ENCODE data around the gene EYS. TPM values are rescaled to one million over a fixed set of nuclear protein-coding genes. Genes with fewer than 3 reads are reported as not detected.
"Not testable (repeated sequence)": the region's sequence is repeated elsewhere in the genome, so short reads cannot be mapped to it uniquely, and the experiment has no call there.

The EYS gene
- total and polyA plus RNA-seq, 2 experiments from 2014 or later = under 0.01 to 0.15 TPM

DNA sequence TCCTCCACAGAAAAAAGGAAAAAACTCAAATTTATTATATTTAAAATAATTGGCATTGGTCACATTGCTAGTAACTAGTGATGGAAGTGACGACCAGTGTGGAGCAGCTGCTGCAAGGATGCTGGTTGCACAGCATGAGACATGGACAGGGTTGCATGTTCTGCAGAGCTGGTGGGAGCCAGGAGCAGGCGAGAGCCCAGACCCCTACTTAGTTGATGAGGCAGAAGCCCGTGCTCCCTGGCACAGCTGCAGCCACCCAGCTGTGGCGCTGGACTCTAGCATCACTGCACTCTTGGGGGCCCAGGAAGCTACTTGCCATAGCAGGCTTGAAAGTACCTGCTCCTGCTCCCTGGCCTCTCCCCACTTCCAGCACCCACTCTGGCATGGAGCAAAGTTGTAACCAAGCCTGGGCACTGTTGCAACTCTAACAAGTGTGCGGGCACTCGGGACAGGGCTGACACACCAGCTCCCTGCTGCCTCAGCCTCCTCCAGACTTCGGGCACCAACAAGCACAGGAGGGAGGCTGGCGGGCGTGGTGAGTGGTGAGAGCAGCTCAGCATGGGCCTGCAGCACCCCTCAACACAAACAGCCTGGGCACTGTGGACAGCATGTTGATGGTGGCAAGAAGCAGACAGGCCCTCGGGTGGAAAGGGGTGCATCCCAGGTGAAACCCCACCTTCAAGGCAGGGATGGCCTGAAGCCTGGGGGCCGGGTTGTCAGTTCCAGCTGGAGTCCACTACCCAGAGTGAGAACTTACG, 69.6 kb downstream of the EYS start:
- Histone ChIP-seq H3K27ac (no peak overlapping the region), H3K9me3 (ENCODE audit: low read depth) (no peaks in the 10 kb centered on the region), H3K36me3 (no peaks in the 10 kb centered on the region), H3K4me1 (ENCODE audit: low read depth) (no peaks in the 10 kb centered on the region), H3K4me3 (no peak overlapping the region), H3K27me3 (no peaks in the 10 kb centered on the region)
- TF ChIP-seq, protein P1, sequence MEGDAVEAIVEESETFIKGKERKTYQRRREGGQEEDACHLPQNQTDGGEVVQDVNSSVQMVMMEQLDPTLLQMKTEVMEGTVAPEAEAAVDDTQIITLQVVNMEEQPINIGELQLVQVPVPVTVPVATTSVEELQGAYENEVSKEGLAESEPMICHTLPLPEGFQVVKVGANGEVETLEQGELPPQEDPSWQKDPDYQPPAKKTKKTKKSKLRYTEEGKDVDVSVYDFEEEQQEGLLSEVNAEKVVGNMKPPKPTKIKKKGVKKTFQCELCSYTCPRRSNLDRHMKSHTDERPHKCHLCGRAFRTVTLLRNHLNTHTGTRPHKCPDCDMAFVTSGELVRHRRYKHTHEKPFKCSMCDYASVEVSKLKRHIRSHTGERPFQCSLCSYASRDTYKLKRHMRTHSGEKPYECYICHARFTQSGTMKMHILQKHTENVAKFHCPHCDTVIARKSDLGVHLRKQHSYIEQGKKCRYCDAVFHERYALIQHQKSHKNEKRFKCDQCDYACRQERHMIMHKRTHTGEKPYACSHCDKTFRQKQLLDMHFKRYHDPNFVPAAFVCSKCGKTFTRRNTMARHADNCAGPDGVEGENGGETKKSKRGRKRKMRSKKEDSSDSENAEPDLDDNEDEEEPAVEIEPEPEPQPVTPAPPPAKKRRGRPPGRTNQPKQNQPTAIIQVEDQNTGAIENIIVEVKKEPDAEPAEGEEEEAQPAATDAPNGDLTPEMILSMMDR (IDR thresholded peaks at IDR 0.05; ENCODE audit: low read depth, low read length) = no peak
- no peak for DNase-seq (ENCODE audit: low read depth in 1 of 2, low spot score in 1 of 2)

DNA sequence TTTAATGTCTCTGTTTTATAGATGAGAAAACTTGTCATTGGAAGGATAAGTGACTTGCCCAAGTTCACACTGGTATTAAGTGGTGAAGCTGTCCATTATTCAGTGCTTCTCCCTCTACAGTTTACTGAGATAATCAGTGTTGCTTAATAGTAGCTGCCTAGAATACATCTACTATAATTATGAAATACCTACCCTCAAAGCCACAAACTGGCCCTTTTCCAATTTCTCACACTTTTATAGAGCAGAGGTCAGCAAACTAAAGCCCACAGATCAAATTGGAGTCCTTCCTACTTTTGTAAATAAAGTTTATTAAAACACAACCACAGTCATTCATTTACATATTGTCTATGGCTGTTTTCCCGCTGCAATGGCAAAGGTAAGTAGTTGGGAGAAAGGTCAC, 73.5 kb downstream of the EYS start:
- H3K27ac ChIP-seq = no peak overlapping the region
- peak in 1 of 2 donors; percentile 2 for DNase-seq (ENCODE audit: low read depth in 1 of 2, low spot score in 1 of 2)
- H3K4me3 ChIP-seq = no peak overlapping the region
- TF ChIP-seq, protein P1 (IDR thresholded peaks at IDR 0.05; ENCODE audit: low read depth, low read length) = no peak
- no peaks in the 10 kb centered on the region for H3K9me3 ChIP-seq (ENCODE audit: low read depth)
- no peaks in the 10 kb centered on the region for H3K36me3 ChIP-seq
- H3K27me3 ChIP-seq = no peaks in the 10 kb centered on the region
- no peaks in the 10 kb centered on the region for H3K4me1 ChIP-seq (ENCODE audit: low read depth)

DNA sequence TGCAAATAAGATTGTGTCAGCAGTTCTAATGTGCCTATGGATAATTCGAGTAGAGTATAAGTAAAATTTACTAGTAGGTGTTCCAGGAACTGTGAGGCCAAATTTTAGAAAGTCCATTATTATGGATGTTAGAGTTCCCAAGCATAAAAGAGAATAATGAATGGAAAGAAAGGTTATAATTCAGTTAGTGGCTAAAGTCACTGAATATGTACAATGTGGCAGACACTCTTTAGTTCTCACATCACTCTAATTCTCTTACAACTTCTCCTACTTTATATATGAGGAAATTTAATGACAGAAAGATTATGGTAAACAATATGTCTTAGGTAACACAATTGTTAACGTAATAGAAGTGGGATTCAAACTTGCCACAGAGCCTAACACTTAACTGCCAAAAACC, 75.3 kb downstream of the EYS start:
- Histone ChIP-seq H3K36me3 (no peaks in the 10 kb centered on the region), H3K27ac (no peak overlapping the region), H3K9me3 (ENCODE audit: low read depth) (no peaks in the 10 kb centered on the region), H3K4me3 (no peak overlapping the region), H3K27me3 (no peaks in the 10 kb centered on the region), H3K4me1 (ENCODE audit: low read depth) (no peaks in the 10 kb centered on the region)
- TF ChIP-seq, protein P1 (IDR thresholded peaks at IDR 0.05; ENCODE audit: low read depth, low read length) = no peak
- no peak for DNase-seq (ENCODE audit: low read depth in 1 of 2, low spot score in 1 of 2)

DNA sequence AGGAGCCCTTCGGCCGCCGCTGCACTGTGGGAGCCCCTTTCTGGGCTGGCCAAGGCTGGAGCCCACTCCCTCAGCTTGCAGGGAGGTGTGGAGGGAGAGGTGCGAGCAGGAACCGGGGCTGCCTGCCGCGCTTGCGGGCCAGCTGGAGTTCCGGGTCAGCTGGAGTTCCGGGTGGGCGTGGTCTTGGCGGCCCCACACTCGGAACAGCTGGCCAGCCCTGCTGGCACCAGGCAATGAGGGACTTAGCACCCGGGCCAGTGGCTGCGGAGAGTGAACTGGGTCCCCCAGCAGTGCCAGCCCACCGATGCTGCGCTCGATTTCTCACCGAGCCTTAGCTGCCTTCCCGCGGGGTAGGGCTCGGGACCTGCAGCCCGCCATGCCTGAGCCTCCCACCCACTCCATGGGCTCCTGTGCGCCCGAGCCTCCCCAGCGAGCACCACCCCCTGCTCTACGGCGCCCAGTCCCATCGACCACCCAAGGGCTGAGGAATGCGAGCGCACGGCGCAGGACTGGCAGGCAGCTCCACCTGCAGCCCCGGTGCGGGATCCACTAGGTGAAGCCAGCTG, 79.5 kb downstream of the EYS start:
- not testable (repeated sequence) for H3K27ac ChIP-seq; DNase-seq (ENCODE audit: low read depth in 1 of 2, low spot score in 1 of 2); H3K9me3 ChIP-seq (ENCODE audit: low read depth); H3K36me3 ChIP-seq; H3K27me3 ChIP-seq; H3K4me3 ChIP-seq; H3K4me1 ChIP-seq (ENCODE audit: low read depth)

DNA sequence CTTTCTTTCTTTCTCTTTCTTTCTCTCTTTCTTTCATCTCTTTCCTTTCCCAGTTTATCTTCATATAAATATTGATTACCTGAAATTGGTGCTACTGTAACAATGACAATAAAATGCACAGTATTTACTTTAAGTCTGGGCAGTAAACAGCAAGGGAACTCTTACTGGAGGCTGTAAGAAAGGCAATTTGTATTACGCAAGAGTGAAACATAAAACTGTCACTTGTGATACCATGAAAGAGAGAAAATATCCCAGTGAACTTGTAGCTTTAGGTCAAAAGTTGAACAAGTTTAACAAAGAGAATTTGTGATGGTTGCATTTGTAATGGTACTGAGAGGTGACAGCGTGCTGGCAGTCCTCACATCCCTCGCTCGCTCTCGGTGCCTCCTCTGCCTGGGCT, 80.0 kb downstream of the EYS start:
- Histone ChIP-seq H3K4me1 (ENCODE audit: low read depth) (no peaks in the 10 kb centered on the region), H3K9me3 (ENCODE audit: low read depth) (no peaks in the 10 kb centered on the region), H3K27ac (no peak overlapping the region), H3K27me3 (no peaks in the 10 kb centered on the region), H3K4me3 (no peak overlapping the region), H3K36me3 (no peaks in the 10 kb centered on the region)
- TF ChIP-seq, protein P1 (IDR thresholded peaks at IDR 0.05; ENCODE audit: low read depth, low read length) = no peak
- no peak for DNase-seq (ENCODE audit: low read depth in 1 of 2, low spot score in 1 of 2)

DNA sequence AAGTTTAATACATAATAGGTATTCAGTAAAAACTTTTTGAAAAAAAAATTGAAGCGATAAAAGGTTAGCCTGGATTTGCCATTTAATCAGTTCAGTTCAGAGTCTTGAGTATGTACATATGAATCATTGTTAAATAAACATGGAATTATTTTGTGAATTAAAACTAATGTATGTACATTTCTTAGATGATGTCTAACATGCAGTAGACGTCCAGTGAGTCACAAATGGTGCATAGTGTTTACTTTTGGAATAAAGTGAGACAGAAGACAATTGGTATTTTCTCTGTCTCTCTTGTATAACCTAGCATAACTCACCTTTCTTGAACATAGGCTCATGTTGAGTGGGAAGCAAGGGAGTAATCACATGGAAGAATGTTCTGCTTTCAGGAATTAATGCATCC, 83.5 kb downstream of the EYS start:
- Histone ChIP-seq H3K9me3 (ENCODE audit: low read depth) (no peaks in the 10 kb centered on the region), H3K27me3 (no peaks in the 10 kb centered on the region), H3K36me3 (no peaks in the 10 kb centered on the region), H3K4me3 (no peak overlapping the region), H3K4me1 (ENCODE audit: low read depth) (no peaks in the 10 kb centered on the region), H3K27ac (no peak overlapping the region)
- TF ChIP-seq, protein P1 (IDR thresholded peaks at IDR 0.05; ENCODE audit: low read depth, low read length) = no peak
- DNase-seq (ENCODE audit: low read depth in 1 of 2, low spot score in 1 of 2) = no peak

Data from cardiac muscle cell (in vitro differentiated cells and primary cell).